OCI-LY7 (cell line): ENCODE data around the gene NFATC4.

Experiments
- EZH2phosphoT487 ChIP-seq: fragments of 200-600 bp; sonication (generic); IDR thresholded peaks from 2 replicates; pipeline ENCODE4 v1.6.1; 2018; ENCODE audit warnings: low read depth, borderline replicate concordance, mild to moderate bottlenecking, mixed run types, antibody characterized with exemption, low read length, moderate library complexity, mixed read lengths
- TF ChIP-seq, protein P1 (sequence below): fragments of 200-600 bp; sonication (generic); conservative IDR thresholded peaks from 2 replicates; pipeline ENCODE4 v1.5.1; 2014; ENCODE audit warnings: mild to moderate bottlenecking, antibody characterized with exemption, low read length, moderate library complexity, mixed read lengths

DNA sequence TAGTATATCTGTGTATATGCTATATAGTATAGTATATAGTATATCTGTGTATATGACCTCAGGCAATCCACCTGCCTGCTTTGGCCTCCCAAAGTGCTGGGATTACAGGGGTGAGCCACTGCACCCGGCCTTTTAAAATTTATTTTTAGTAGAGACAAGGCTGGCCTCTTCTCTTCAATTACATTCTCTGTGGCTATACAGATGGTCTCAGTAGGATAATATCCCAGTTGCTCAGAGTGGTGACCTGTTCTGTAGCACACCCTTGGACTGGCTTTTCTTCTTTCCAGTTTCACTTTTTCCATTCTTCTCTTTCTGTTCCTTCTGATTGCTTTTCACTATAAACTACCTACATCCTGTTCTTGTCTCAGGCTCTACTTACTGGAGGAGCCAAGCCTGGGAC is 3.1 kb upstream of the NFATC4 start:
- TF ChIP-seq, protein P1, sequence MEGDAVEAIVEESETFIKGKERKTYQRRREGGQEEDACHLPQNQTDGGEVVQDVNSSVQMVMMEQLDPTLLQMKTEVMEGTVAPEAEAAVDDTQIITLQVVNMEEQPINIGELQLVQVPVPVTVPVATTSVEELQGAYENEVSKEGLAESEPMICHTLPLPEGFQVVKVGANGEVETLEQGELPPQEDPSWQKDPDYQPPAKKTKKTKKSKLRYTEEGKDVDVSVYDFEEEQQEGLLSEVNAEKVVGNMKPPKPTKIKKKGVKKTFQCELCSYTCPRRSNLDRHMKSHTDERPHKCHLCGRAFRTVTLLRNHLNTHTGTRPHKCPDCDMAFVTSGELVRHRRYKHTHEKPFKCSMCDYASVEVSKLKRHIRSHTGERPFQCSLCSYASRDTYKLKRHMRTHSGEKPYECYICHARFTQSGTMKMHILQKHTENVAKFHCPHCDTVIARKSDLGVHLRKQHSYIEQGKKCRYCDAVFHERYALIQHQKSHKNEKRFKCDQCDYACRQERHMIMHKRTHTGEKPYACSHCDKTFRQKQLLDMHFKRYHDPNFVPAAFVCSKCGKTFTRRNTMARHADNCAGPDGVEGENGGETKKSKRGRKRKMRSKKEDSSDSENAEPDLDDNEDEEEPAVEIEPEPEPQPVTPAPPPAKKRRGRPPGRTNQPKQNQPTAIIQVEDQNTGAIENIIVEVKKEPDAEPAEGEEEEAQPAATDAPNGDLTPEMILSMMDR = no peak
- TF ChIP-seq EZH2phosphoT487 = no peak
